ENCODE data around the gene XIST.
"Not testable (repeated sequence)": the region's sequence is repeated elsewhere in the genome, so short reads cannot be mapped to it uniquely, and the experiment has no call there.

Gene XIST

GRCh38 chrX:73830489-73831414, 21.8 kb downstream of the XIST start:
- H3K4me1 Mint-ChIP-seq = no peaks in the 10 kb centered on the region
- peaks cover 0 to 17% of the 10 kb centered on the region in 2 donors for H3K36me3 Mint-ChIP-seq
- no peak overlapping the region for H3K27ac Mint-ChIP-seq
- H3K27me3 Mint-ChIP-seq = no peaks in the 10 kb centered on the region
- H3K4me3 Mint-ChIP-seq = no peak overlapping the region
- no peak for ATAC-seq (replicated peaks)
- H3K9me3 Mint-ChIP-seq = no peaks in the 10 kb centered on the region
- no peak for DNase-seq

- H3K4me1 Mint-ChIP-seq = no peaks in the 10 kb centered on the region
- ATAC-seq (replicated peaks) = no peak
- H3K9me3 Mint-ChIP-seq = no peaks in the 10 kb centered on the region
- H3K27ac Mint-ChIP-seq = no peak overlapping the region
- H3K27me3 Mint-ChIP-seq = no peaks in the 10 kb centered on the region
- H3K36me3 Mint-ChIP-seq = peaks cover 0 to 17% of the 10 kb centered on the region in 2 donors
- H3K4me3 Mint-ChIP-seq = no peak overlapping the region
- DNase-seq = no peak
These were observed 22.5 kb downstream of the XIST start for GRCh38 chrX:73829890-73830466.

- H3K27ac Mint-ChIP-seq = no peak overlapping the region
- no peaks in the 10 kb centered on the region for H3K9me3 Mint-ChIP-seq
- DNase-seq (no peak), ATAC-seq (replicated peaks) (no peak)
- H3K4me1 Mint-ChIP-seq = no peaks in the 10 kb centered on the region
- H3K4me3 Mint-ChIP-seq = no peak overlapping the region
- H3K27me3 Mint-ChIP-seq = no peaks in the 10 kb centered on the region
- peaks cover 0 to 22% of the 10 kb centered on the region in 2 donors for H3K36me3 Mint-ChIP-seq
These were observed 24.3 kb downstream of the XIST start for GRCh38 chrX:73828080-73828720.

- Mint-ChIP-seq H3K27ac (no peak overlapping the region), H3K4me1 (no peaks in the 10 kb centered on the region), H3K4me3 (no peak overlapping the region), H3K9me3 (no peaks in the 10 kb centered on the region), H3K27me3 (no peaks in the 10 kb centered on the region), H3K36me3 (peaks cover 0 to 25% of the 10 kb centered on the region in 2 donors)
- DNase-seq = no peak
- no peak for ATAC-seq (replicated peaks)
These were observed 25.1 kb downstream of the XIST start for GRCh38 chrX:73827406-73827805.

- peaks cover 0 to 27% of the 10 kb centered on the region in 2 donors for H3K36me3 Mint-ChIP-seq
- H3K9me3 Mint-ChIP-seq = no peaks in the 10 kb centered on the region
- no peaks in the 10 kb centered on the region for H3K27me3 Mint-ChIP-seq
- DNase-seq = no peak
- H3K4me3 Mint-ChIP-seq = no peak overlapping the region
- H3K27ac Mint-ChIP-seq = no peak overlapping the region
- ATAC-seq (replicated peaks) = no peak
- H3K4me1 Mint-ChIP-seq = no peaks in the 10 kb centered on the region
These were observed 25.5 kb downstream of the XIST start for GRCh38 chrX:73826996-73827395.

- Mint-ChIP-seq H3K36me3 (peaks cover 0 to 31% of the 10 kb centered on the region in 2 donors), H3K4me3 (no peak overlapping the region), H3K27ac (no peak overlapping the region), H3K9me3 (no peaks in the 10 kb centered on the region), H3K27me3 (no peaks in the 10 kb centered on the region), H3K4me1 (no peaks in the 10 kb centered on the region)
- ATAC-seq (replicated peaks) = no peak
- no peak for DNase-seq
These were observed 26.9 kb downstream of the XIST start for GRCh38 chrX:73825569-73825968.

- ATAC-seq (replicated peaks) (no peak), DNase-seq (no peak)
- H3K27me3 Mint-ChIP-seq = no peaks in the 10 kb centered on the region
- H3K9me3 Mint-ChIP-seq = no peaks in the 10 kb centered on the region
- H3K27ac Mint-ChIP-seq = no peak overlapping the region
- peaks cover 0 to 32% of the 10 kb centered on the region in 2 donors for H3K36me3 Mint-ChIP-seq
- H3K4me1 Mint-ChIP-seq = no peaks in the 10 kb centered on the region
- H3K4me3 Mint-ChIP-seq = no peak overlapping the region
These were observed 29.0 kb downstream of the XIST start for GRCh38 chrX:73823473-73824004.

GRCh38 chrX:73822775-73823174, 29.7 kb downstream of the XIST start:
- no peak overlapping the region for H3K27ac Mint-ChIP-seq
- no peaks in the 10 kb centered on the region for H3K27me3 Mint-ChIP-seq
- ATAC-seq (replicated peaks) (no peak), DNase-seq (no peak)
- peaks cover 0 to 30% of the 10 kb centered on the region in 2 donors for H3K36me3 Mint-ChIP-seq
- no peaks in the 10 kb centered on the region for H3K4me1 Mint-ChIP-seq
- H3K9me3 Mint-ChIP-seq = no peaks in the 10 kb centered on the region
- no peak overlapping the region for H3K4me3 Mint-ChIP-seq

GRCh38 chrX:73821921-73822559, 30.5 kb downstream of the XIST start:
- ATAC-seq (replicated peaks) (no peak), DNase-seq (no peak)
- H3K9me3 Mint-ChIP-seq = no peaks in the 10 kb centered on the region
- no peaks in the 10 kb centered on the region for H3K4me1 Mint-ChIP-seq
- no peak overlapping the region for H3K27ac Mint-ChIP-seq
- H3K4me3 Mint-ChIP-seq = no peak overlapping the region
- no peaks in the 10 kb centered on the region for H3K27me3 Mint-ChIP-seq
- H3K36me3 Mint-ChIP-seq = peaks cover 0 to 23% of the 10 kb centered on the region in 2 donors

GRCh38 chrX:73819864-73820558, 32.5 kb downstream of the XIST start:
- H3K9me3 Mint-ChIP-seq; DNase-seq; H3K27ac Mint-ChIP-seq; H3K4me1 Mint-ChIP-seq; ATAC-seq (replicated peaks); H3K27me3 Mint-ChIP-seq; H3K4me3 Mint-ChIP-seq: not testable (repeated sequence)
- H3K36me3 Mint-ChIP-seq = peaks cover 0 to 21% of the 10 kb centered on the region in 2 donors

- no peaks in the 10 kb centered on the region for H3K9me3 Mint-ChIP-seq
- no peaks in the 10 kb centered on the region for H3K4me1 Mint-ChIP-seq
- no peaks in the 10 kb centered on the region for H3K27me3 Mint-ChIP-seq
- no peak overlapping the region for H3K27ac Mint-ChIP-seq
- peaks cover 0 to 18% of the 10 kb centered on the region in 2 donors for H3K36me3 Mint-ChIP-seq
- ATAC-seq (replicated peaks) = no peak
- no peak overlapping the region for H3K4me3 Mint-ChIP-seq
- DNase-seq = no peak
These were observed 34.1 kb downstream of the XIST start for GRCh38 chrX:73818200-73819116.

GRCh38 chrX:73817393-73818199, 34.9 kb downstream of the XIST start:
- Mint-ChIP-seq H3K9me3 (no peaks in the 10 kb centered on the region), H3K27me3 (no peaks in the 10 kb centered on the region), H3K36me3 (peaks cover 0 to 15% of the 10 kb centered on the region in 2 donors), H3K27ac (no peak overlapping the region), H3K4me3 (no peak overlapping the region), H3K4me1 (no peaks in the 10 kb centered on the region)
- DNase-seq = no peak
- no peak for ATAC-seq (replicated peaks)

Data from stimulated activated naive B cell treated with anti-CD40 and anti-IgM and Interleukin-4, amounts not matched to agents 10 μg/mL and 1 μg/mL and 100 μg/mL, for 72 hours (primary cell).